ENCODE results near the gene RERE.
"Not testable (repeated sequence)": the region's sequence is repeated elsewhere in the genome, so short reads cannot be mapped to it uniquely, and the experiment has no call there.

Gene RERE

DNA sequence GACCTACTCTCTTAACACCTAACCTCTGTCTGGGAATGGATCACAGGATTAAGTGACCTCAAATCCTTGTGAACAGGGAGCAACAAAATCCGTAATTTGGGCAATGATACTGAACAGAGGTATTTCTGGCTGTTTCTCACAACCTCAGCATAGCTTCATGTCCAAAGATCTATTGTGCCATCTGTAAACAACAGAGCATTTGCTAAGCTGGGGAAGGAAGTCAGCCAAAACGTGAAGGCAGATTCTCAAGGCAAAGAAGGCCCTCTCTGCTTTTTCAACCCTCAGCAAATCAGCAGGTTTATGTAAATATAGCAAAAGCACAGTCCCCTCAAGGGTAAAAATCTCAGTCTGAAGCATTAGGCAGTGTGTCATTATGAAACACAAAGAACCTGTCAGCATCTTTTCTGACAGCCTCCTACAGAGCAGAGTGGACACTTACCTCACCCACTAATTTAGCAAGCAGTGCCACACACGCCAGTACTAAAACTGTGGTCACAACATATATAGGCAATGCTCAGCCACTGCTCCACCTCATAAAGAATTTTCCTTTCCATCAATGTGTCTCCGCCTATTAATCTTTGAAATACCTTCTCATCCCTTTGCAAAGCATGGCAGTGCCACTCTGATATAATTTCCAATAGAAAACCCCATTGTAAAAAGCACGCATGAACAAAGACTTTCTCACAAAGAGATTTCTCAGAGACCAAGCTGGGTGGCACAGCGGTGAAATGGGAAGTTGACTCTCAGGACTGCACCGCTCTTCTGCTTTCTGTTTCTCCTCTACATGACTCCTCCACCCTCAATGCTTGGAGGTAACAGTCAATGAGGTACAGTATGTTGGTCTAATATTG is 188.0 kb downstream of the RERE start:
- no peak for TF ChIP-seq JUND (IDR thresholded peaks at IDR 0.05; ENCODE audit: low read depth)
- in situ Hi-C loops (cut with HindIII; ENCODE audit: low pct_unique_long_range_greater_than_20kb, low sequenced_read_pairs): no loop called here
- peak in 1 of 2 experiments; percentile 25 for DNase-seq (ENCODE audit: low read depth in 1 of 2, low spot score in 1 of 2)

DNA sequence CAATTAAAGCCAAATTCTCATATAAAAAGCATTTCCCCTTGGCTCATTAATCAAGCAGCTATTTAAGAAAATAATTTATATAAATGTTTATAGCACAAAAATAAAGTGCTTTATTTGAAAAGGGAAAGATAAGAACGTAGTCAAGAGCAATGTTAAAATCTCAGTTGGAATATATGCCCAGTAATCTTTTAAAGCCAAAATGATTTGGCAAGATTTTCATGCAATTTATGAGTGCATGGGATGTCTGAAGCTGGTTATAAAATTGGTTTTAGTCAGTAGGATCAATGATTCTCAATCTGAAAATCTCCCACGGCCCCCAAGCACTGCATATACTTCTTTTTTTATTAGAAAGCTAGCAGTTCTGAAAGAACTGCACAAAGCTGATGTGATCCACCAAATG is 188.8 kb downstream of the RERE start:
- in situ Hi-C loops (cut with HindIII; ENCODE audit: low pct_unique_long_range_greater_than_20kb, low sequenced_read_pairs): no loop called here
- TF ChIP-seq JUND (IDR thresholded peaks at IDR 0.05; ENCODE audit: low read depth): no peak
- no peak for DNase-seq (ENCODE audit: low read depth in 1 of 2, low spot score in 1 of 2)

GRCh38 chr1:8627728-8628127 is 189.7 kb downstream of the RERE start:
- no peak for DNase-seq (ENCODE audit: low read depth in 1 of 2, low spot score in 1 of 2)
- in situ Hi-C loops (cut with HindIII; ENCODE audit: low pct_unique_long_range_greater_than_20kb, low sequenced_read_pairs): no loop called here

GRCh38 chr1:8625981-8626898 is 191.2 kb downstream of the RERE start:
- no peak for DNase-seq (ENCODE audit: low read depth in 1 of 2, low spot score in 1 of 2)
- in situ Hi-C loops (cut with HindIII; ENCODE audit: low pct_unique_long_range_greater_than_20kb, low sequenced_read_pairs): no loop called here
- TF ChIP-seq JUND (IDR thresholded peaks at IDR 0.05; ENCODE audit: low read depth): no peak

More at GRCh38 chr1:8627728-8628127, 189.7 kb downstream of the RERE start:
- no peak for TF ChIP-seq JUND (IDR thresholded peaks at IDR 0.05; ENCODE audit: low read depth)

GRCh38 chr1:8625491-8625890 is 191.9 kb downstream of the RERE start:
- TF ChIP-seq JUND (IDR thresholded peaks at IDR 0.05; ENCODE audit: low read depth): no peak
- in situ Hi-C loops (cut with HindIII; ENCODE audit: low pct_unique_long_range_greater_than_20kb, low sequenced_read_pairs): no loop called here
- no peak for DNase-seq (ENCODE audit: low read depth in 1 of 2, low spot score in 1 of 2)

- DNase-seq (ENCODE audit: low read depth in 1 of 2, low spot score in 1 of 2); in situ Hi-C loops (cut with HindIII; ENCODE audit: low pct_unique_long_range_greater_than_20kb, low sequenced_read_pairs): not testable (repeated sequence)
Observed at GRCh38 chr1:8623651-8624192, 193.7 kb downstream of the RERE start.

GRCh38 chr1:8621785-8622348 is 195.6 kb downstream of the RERE start:
- in situ Hi-C loops (cut with HindIII; ENCODE audit: low pct_unique_long_range_greater_than_20kb, low sequenced_read_pairs); DNase-seq (ENCODE audit: low read depth in 1 of 2, low spot score in 1 of 2): not testable (repeated sequence)

DNA sequence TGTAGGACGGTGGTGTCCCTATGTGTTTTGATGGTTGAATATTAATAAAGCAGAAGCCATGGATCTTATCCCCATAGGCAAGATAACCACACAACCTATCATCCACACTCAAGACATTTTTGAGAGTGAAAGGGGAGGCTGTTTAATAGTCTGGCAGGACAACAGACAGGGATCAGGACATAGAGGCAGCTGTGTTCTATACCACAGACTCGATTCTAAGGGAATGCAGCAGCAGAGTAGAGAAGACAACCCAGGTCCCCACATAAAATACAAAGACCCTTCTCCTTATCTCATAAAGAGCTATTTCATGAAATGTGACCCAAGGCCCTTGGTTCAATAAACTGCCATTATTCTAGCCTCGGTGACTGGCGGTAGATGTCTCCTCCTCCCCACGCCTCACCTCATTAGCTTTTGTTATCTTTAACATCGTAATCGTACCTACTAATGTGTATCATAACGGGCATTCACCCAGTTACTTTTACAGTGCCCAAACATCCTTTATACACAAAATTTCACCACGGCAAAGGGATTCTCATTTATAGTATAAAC is 196.3 kb downstream of the RERE start:
- DNase-seq (ENCODE audit: low read depth in 1 of 2, low spot score in 1 of 2); in situ Hi-C loops (cut with HindIII; ENCODE audit: low pct_unique_long_range_greater_than_20kb, low sequenced_read_pairs): not testable (repeated sequence)

DNA sequence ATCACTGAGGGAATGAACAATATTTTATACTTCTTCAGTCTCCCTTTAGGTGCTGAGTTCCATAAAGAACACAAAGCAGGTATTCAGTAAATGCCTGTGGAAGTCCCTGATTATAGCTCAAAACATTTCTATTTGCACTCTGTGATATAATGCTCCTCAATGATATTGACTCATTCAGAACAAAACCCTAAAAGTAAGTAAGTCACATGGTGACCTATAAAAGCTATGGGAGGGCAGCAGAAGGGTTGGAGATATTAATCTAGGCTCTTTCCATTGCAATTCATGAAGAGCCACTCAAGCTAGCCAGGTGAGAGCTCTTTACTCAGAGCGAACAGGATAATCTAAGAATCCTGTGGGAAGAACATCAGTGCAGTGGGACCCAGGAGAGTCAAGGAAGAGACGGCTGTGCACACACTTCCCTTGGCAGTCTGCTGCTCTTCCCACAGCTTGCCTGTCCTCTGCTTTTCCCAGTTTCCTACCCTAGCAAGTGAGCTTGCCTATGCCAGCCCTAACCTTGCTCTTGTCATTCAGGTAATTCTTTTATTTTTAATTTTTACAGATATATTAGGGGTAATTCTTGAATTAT is 197.4 kb downstream of the RERE start:
- DNase-seq (ENCODE audit: low read depth in 1 of 2, low spot score in 1 of 2); in situ Hi-C loops (cut with HindIII; ENCODE audit: low pct_unique_long_range_greater_than_20kb, low sequenced_read_pairs): not testable (repeated sequence)

GRCh38 chr1:8619419-8619818 is 198.0 kb downstream of the RERE start:
- DNase-seq (ENCODE audit: low read depth in 1 of 2, low spot score in 1 of 2); in situ Hi-C loops (cut with HindIII; ENCODE audit: low pct_unique_long_range_greater_than_20kb, low sequenced_read_pairs): not testable (repeated sequence)

DNA sequence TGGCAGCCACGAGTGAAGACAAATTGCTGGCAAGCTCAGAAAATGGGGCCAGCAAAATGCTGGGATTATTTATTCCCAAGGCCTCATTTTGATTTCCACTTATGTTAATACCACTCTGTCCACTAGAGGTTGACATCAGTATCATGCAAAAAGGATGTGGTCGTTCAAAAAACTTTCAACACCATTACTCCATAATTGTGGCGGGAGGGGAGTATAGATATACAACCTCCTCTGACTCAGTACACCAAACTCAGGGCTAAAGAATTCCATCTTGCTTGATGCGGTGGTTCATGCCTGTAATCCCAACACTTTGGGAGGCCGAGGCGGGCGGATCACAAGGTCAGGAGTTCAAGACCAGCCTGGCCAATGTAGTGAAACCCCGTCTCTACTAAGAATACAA is 200.6 kb downstream of the RERE start:
- in situ Hi-C loops (cut with HindIII; ENCODE audit: low pct_unique_long_range_greater_than_20kb, low sequenced_read_pairs); DNase-seq (ENCODE audit: low read depth in 1 of 2, low spot score in 1 of 2): not testable (repeated sequence)

GRCh38 chr1:8611634-8612515 is 205.6 kb downstream of the RERE start:
- in situ Hi-C loops (cut with HindIII; ENCODE audit: low pct_unique_long_range_greater_than_20kb, low sequenced_read_pairs); DNase-seq (ENCODE audit: low read depth in 1 of 2, low spot score in 1 of 2): not testable (repeated sequence)
